GM12878 (cell line): ENCODE results near the gene UVSSA. TPM values are rescaled to one million over a fixed set of nuclear protein-coding genes. Genes with fewer than 3 reads are reported as not detected.

Experiments used
- ATAC-seq: fragments of 200-7000 bp; cut with Tn5 transposase; 3 replicates; pipeline ENCODE4 v1.9.1; 2020; ENCODE audit warnings: mild to moderate bottlenecking, moderate library complexity
- BruUV-seq: library from RNA; stranded (reverse); fragments of 400-500 nt; replicated peaks from 2 replicates; lab custom pipeline; 2021; lab: Mats Ljungman, UMichigan
- CTCF ChIA-PET: fragments of 300-600 bp; sonication (Branson Sonifier 250); formaldehyde crosslinking; extraction: SDS; loops from one replicate; lab custom pipeline; 2021; ENCODE audit warnings: inconsistent platforms; lab: Yijun Ruan, JAX
- POLR2A ChIA-PET: fragments of 350-600 bp; formaldehyde crosslinking; extraction: SDS; loops from one replicate; lab custom pipeline; 2021; ENCODE audit warnings: inconsistent platforms; lab: Charles Lee
- RAD21 ChIA-PET: fragments of 300-600 bp; sonication (Branson Sonifier 250); formaldehyde crosslinking; loops from one replicate; lab custom pipeline; 2023; ENCODE audit warnings: antibody characterized with exemption; ENCODE audit not compliant: unreplicated experiment; lab: Charles Lee
- SMC1A ChIA-PET: fragments of 300-600 bp; sonication (Branson Sonifier 250); formaldehyde crosslinking; loops from one replicate; lab custom pipeline; 2023; ENCODE audit not compliant: unreplicated experiment, uncharacterized antibody; lab: Charles Lee
- DNase-seq: peaks from one replicate; pipeline ENCODE4 v3.0.0-alpha.2; 2011; ENCODE audit warnings: low read depth, low spot score
- FAIRE-seq: peaks from 3 replicates; lab custom pipeline; 2011; peaks lifted over from hg19 to GRCh38; lab: Jason Lieb, UNC
- H2AFZ ChIP-seq: 2 replicates; pipeline ENCODE4 v1.6.0; 2011; ENCODE audit warnings: low read depth, low read length, control low read depth; ENCODE audit not compliant: control insufficient read depth
- H3K27ac ChIP-seq: 2 replicates; pipeline ENCODE4 v1.5.1; 2011; ENCODE audit warnings: control low read depth; ENCODE audit not compliant: control insufficient read depth, insufficient read depth
- H3K27me3 ChIP-seq, 2 experiments: replicated peaks in 1 of 2; 2 replicates each; pipeline versions ENCODE4 v1.6.0 to v1.6.1; 2011; ENCODE audit warnings: low read length in 1 of 2; ENCODE audit not compliant: control insufficient read depth in 2 of 2, insufficient read depth in 2 of 2
- H3K36me3 ChIP-seq, 2 experiments: 2 replicates each; pipeline ENCODE4 v1.5.1; 2011; ENCODE audit warnings: low read length in 1 of 2; ENCODE audit not compliant: control insufficient read depth in 2 of 2, insufficient read depth in 2 of 2
- H3K4me1 ChIP-seq: 2 replicates; pipeline ENCODE4 v1.6.1; 2011; ENCODE audit warnings: mild to moderate bottlenecking, low read length, moderate library complexity, mixed read lengths; ENCODE audit not compliant: control insufficient read depth, insufficient read depth
- H3K4me2 ChIP-seq: 2 replicates; pipeline ENCODE4 v1.6.0; 2011; ENCODE audit warnings: control low read depth; ENCODE audit not compliant: control insufficient read depth, insufficient read depth
- H3K4me3 ChIP-seq: fragments of 200-600 bp; sonication (generic); 2 replicates; pipeline ENCODE4 v1.5.1; 2016
- H3K79me2 ChIP-seq: 2 replicates; pipeline ENCODE4 v1.6.0; 2011; ENCODE audit warnings: low read length; ENCODE audit not compliant: control insufficient read depth, insufficient read depth
- H3K9ac ChIP-seq: 2 replicates; pipeline ENCODE4 v1.8.0; 2011; ENCODE audit warnings: low read length, control low read depth, mixed read lengths; ENCODE audit not compliant: control insufficient read depth, insufficient read depth
- H3K9me3 ChIP-seq: replicated peaks from 3 replicates; pipeline ENCODE4 v1.5.1; 2011; ENCODE audit warnings: mild to moderate bottlenecking, low read length; ENCODE audit not compliant: control insufficient read depth, insufficient read depth
- H4K20me1 ChIP-seq: 2 replicates; pipeline ENCODE4 v1.6.0; 2011; ENCODE audit not compliant: control insufficient read depth, insufficient read depth
- POLR2A ChIP-seq: IDR thresholded peaks from 2 replicates; pipeline ENCODE4 v1.6.1; 2011; ENCODE audit warnings: low read depth, mild to moderate bottlenecking, low read length
- RAD51 ChIP-seq: fragments of 450-650 bp; IDR thresholded peaks from 2 replicates; pipeline ENCODE4 v1.6.1; 2016; ENCODE audit warnings: moderate library complexity, mild to moderate bottlenecking, inconsistent platforms
- RBBP5 ChIP-seq: fragments of 200-600 bp; sonication (generic); conservative IDR thresholded peaks from 2 replicates; pipeline ENCODE4 v1.6.1; 2016
- SMAD1 ChIP-seq: fragments of 450-650 bp; IDR thresholded peaks from 2 replicates; pipeline ENCODE4 v1.6.1; 2018; ENCODE audit warnings: mild to moderate bottlenecking, low read depth; ENCODE audit not compliant: partially characterized antibody
- ZNF217 ChIP-seq: fragments of 450-650 bp; IDR thresholded peaks from 2 replicates; pipeline ENCODE4 v1.6.1; 2017; ENCODE audit warnings: antibody characterized with exemption, mild to moderate bottlenecking
- ZZZ3 ChIP-seq: IDR thresholded peaks from 2 replicates; pipeline ENCODE4 v1.6.1; 2011; ENCODE audit warnings: low read depth; ENCODE audit not compliant: control insufficient read depth, insufficient read length
- WGBS: methylation state at CpG from one replicate; pipeline ENCODE4 v1.1.6; 2016; ENCODE audit warnings: low lambda C conversion rate; ENCODE audit not compliant: insufficient replicate concordance, insufficient coverage; ENCODE audit errors: missing lambda C conversion rate; 5-methylcytosine and 5-hydroxymethylcytosine counted together
- in situ Hi-C: fragments of 300-500 bp; cut with MboI; formaldehyde crosslinking; loops from 9 replicates; pipeline ENCODE4 v1.14.3; 2018; ENCODE audit warnings: mixed read lengths
- intact Hi-C: fragments of 100-400 bp; cut with micrococcal nuclease; formaldehyde crosslinking; loops from one replicate; pipeline ENCODE4 v1.14.2; 2022; ENCODE audit not compliant: unreplicated experiment
- polyA plus RNA-seq, 11 experiments: library from polyadenylated mRNA; depleted of rRNA in 4 of 11; unstranded in 6 of 11; stranded (reverse) in 5 of 11; fragments of >200 nt; fragmentation: Nextera tagmentation in 4 of 11; fragmentation: Illumina TruSeq in 1 of 11; extraction: Ambion mirVana in 4 of 11; extraction: Trizol in 1 of 11; gene quantifications; 1 replicate in 1 of 11; 2 replicates in 10 of 11; pipeline versions ENCODE4 v1.2.1 to v1.2.3, GENCODE V29; 2011 to 2016; ENCODE audit warnings: inconsistent platforms in 2 of 11, missing spikeins in 2 of 11, low read depth in 1 of 11
- total RNA-seq, 4 experiments: library from RNA; depleted of rRNA in 3 of 4; stranded (reverse); fragments of >200 nt in 3 of 4; fragmentation: Illumina TruSeq in 1 of 4; extraction: Trizol in 1 of 4; gene quantifications; 2 replicates each; pipeline versions ENCODE4 v1.2.1 to v1.2.3, GENCODE V29; 2013 to 2021
- TF ChIP-seq, protein P1 (sequence below): fragments of 450-650 bp; IDR thresholded peaks from 2 replicates; pipeline ENCODE4 v1.6.1; 2017; ENCODE audit warnings: mild to moderate bottlenecking, moderate library complexity
- TF ChIP-seq, protein P2 (sequence below): fragments of 450-650 bp; IDR thresholded peaks from 2 replicates; pipeline ENCODE4 v1.6.1; 2017; ENCODE audit warnings: antibody characterized with exemption, mild to moderate bottlenecking, moderate library complexity
- TF ChIP-seq, protein P3 (sequence below): IDR thresholded peaks from 2 replicates; pipeline ENCODE4 v1.6.1; 2012; ENCODE audit warnings: low read depth, low read length, improper control_type of control experiment
- TF ChIP-seq, protein P4 (sequence below): IDR thresholded peaks from 2 replicates; pipeline ENCODE4 v1.6.1; 2012; ENCODE audit warnings: low read depth, low read length, improper control_type of control experiment
- TF ChIP-seq, protein P5 (sequence below): fragments of 150-350 bp; IDR thresholded peaks from 2 replicates; pipeline ENCODE4 v1.6.1; 2016; ENCODE audit warnings: low read depth, low read length

The UVSSA gene
- total and polyA plus RNA-seq, 10 of the 15 experiments (the other 5 are each of a cell fraction or from before 2014, with no cell fraction given), result 0.34 to 16.8 (median 3.6) TPM

DNA sequence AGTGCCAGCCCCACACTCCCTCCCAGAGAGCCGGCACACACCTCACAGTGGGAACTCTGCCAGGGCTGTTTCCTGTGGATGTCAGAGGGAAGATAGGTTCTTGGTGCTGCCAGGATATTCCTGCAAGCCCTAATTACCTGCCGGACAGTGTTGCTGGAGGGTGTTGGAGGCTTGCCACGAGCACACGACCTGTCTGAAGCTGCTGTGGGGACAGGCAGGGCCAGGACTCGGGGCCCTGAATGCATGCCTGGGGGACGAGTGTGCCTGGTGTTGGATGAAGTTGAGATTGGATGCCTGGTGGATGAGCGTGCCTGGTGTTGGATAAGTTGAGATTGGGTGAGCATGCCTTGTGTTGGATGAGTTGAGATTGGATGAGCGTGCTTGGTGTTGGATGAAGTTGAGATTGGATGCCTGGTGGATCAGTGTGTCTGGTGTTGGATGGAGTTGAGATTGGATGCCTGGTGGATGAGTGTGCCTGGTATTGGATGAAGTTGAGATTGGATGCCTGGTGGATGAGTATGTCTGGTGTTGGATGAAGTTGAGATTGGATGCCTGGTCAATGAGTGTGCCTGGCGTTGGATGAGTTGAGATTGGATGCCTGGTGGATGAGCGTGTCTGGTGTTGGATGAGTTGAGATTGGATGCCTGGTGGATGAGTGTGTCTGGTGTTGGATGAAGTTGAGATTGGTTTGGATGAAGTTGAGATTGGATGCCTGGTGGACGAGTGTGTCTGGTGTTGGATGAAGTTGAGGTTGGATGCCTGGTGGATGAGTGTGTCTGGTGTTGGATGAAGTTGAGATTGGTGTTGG, 23.2 kb upstream of the UVSSA start:
- H3K27ac ChIP-seq, result no peak overlapping the region
- no peak overlapping the region for H3K4me3 ChIP-seq
- 94% methylated on average over 11 of the region's 11 CpGs for WGBS
- H3K4me2 ChIP-seq, result no peak overlapping the region
- no TSS peak for BruUV-seq
- no peak for DNase-seq
- H3K4me1 ChIP-seq, result no peaks in the 10 kb centered on the region
- ChIA-PET POLR2A (no interaction called here), CTCF (no interaction called here), SMC1A (no interaction called here), RAD21 (no interaction called here)
- peaks cover 4 to 28% of the 10 kb centered on the region in 2 experiments; a peak in 3 of 4 replicates for H3K36me3 ChIP-seq
- H2AFZ ChIP-seq, result no peak overlapping the region
- no peaks in the 10 kb centered on the region for H3K79me2 ChIP-seq
- TF ChIP-seq SMAD1 (no peak), RBBP5 (no peak), ZZZ3 (no peak), ZNF217 (no peak), POLR2A (no peak), RAD51 (no peak)
- TF ChIP-seq, protein P1, sequence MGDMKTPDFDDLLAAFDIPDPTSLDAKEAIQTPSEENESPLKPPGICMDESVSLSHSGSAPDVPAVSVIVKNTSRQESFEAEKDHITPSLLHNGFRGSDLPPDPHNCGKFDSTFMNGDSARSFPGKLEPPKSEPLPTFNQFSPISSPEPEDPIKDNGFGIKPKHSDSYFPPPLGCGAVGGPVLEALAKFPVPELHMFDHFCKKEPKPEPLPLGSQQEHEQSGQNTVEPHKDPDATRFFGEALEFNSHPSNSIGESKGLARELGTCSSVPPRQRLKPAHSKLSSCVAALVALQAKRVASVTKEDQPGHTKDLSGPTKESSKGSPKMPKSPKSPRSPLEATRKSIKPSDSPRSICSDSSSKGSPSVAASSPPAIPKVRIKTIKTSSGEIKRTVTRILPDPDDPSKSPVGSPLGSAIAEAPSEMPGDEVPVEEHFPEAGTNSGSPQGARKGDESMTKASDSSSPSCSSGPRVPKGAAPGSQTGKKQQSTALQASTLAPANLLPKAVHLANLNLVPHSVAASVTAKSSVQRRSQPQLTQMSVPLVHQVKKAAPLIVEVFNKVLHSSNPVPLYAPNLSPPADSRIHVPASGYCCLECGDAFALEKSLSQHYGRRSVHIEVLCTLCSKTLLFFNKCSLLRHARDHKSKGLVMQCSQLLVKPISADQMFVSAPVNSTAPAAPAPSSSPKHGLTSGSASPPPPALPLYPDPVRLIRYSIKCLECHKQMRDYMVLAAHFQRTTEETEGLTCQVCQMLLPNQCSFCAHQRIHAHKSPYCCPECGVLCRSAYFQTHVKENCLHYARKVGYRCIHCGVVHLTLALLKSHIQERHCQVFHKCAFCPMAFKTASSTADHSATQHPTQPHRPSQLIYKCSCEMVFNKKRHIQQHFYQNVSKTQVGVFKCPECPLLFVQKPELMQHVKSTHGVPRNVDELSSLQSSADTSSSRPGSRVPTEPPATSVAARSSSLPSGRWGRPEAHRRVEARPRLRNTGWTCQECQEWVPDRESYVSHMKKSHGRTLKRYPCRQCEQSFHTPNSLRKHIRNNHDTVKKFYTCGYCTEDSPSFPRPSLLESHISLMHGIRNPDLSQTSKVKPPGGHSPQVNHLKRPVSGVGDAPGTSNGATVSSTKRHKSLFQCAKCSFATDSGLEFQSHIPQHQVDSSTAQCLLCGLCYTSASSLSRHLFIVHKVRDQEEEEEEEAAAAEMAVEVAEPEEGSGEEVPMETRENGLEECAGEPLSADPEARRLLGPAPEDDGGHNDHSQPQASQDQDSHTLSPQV, result no peak
- TF ChIP-seq, protein P2, sequence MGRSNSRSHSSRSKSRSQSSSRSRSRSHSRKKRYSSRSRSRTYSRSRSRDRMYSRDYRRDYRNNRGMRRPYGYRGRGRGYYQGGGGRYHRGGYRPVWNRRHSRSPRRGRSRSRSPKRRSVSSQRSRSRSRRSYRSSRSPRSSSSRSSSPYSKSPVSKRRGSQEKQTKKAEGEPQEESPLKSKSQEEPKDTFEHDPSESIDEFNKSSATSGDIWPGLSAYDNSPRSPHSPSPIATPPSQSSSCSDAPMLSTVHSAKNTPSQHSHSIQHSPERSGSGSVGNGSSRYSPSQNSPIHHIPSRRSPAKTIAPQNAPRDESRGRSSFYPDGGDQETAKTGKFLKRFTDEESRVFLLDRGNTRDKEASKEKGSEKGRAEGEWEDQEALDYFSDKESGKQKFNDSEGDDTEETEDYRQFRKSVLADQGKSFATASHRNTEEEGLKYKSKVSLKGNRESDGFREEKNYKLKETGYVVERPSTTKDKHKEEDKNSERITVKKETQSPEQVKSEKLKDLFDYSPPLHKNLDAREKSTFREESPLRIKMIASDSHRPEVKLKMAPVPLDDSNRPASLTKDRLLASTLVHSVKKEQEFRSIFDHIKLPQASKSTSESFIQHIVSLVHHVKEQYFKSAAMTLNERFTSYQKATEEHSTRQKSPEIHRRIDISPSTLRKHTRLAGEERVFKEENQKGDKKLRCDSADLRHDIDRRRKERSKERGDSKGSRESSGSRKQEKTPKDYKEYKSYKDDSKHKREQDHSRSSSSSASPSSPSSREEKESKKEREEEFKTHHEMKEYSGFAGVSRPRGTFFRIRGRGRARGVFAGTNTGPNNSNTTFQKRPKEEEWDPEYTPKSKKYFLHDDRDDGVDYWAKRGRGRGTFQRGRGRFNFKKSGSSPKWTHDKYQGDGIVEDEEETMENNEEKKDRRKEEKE, result no peak
- TF ChIP-seq, protein P3, sequence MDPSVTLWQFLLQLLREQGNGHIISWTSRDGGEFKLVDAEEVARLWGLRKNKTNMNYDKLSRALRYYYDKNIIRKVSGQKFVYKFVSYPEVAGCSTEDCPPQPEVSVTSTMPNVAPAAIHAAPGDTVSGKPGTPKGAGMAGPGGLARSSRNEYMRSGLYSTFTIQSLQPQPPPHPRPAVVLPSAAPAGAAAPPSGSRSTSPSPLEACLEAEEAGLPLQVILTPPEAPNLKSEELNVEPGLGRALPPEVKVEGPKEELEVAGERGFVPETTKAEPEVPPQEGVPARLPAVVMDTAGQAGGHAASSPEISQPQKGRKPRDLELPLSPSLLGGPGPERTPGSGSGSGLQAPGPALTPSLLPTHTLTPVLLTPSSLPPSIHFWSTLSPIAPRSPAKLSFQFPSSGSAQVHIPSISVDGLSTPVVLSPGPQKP, result no peak
- TF ChIP-seq, protein P4, sequence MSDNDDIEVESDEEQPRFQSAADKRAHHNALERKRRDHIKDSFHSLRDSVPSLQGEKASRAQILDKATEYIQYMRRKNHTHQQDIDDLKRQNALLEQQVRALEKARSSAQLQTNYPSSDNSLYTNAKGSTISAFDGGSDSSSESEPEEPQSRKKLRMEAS, result no peak
- TF ChIP-seq, protein P5, sequence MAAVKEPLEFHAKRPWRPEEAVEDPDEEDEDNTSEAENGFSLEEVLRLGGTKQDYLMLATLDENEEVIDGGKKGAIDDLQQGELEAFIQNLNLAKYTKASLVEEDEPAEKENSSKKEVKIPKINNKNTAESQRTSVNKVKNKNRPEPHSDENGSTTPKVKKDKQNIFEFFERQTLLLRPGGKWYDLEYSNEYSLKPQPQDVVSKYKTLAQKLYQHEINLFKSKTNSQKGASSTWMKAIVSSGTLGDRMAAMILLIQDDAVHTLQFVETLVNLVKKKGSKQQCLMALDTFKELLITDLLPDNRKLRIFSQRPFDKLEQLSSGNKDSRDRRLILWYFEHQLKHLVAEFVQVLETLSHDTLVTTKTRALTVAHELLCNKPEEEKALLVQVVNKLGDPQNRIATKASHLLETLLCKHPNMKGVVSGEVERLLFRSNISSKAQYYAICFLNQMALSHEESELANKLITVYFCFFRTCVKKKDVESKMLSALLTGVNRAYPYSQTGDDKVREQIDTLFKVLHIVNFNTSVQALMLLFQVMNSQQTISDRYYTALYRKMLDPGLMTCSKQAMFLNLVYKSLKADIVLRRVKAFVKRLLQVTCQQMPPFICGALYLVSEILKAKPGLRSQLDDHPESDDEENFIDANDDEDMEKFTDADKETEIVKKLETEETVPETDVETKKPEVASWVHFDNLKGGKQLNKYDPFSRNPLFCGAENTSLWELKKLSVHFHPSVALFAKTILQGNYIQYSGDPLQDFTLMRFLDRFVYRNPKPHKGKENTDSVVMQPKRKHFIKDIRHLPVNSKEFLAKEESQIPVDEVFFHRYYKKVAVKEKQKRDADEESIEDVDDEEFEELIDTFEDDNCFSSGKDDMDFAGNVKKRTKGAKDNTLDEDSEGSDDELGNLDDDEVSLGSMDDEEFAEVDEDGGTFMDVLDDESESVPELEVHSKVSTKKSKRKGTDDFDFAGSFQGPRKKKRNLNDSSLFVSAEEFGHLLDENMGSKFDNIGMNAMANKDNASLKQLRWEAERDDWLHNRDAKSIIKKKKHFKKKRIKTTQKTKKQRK, result no peak
- no peaks in the 10 kb centered on the region for H3K27me3 ChIP-seq
- H4K20me1 ChIP-seq, result no peaks in the 10 kb centered on the region
- FAIRE-seq, result no peak
- H3K9me3 ChIP-seq, result no peaks in the 10 kb centered on the region
- H3K9ac ChIP-seq, result no peak overlapping the region
- ATAC-seq, result no peak
- intact Hi-C loops (no loop called here), in situ Hi-C loops (no loop called here)
